H9 (cell line): Measurements from ENCODE around the gene AGO3. TPM values are rescaled to one million over a fixed set of nuclear protein-coding genes. Genes with fewer than 3 reads are reported as not detected.

ENCODE experiments used
- DNase-seq: peaks from one replicate; pipeline ENCODE4 v3.0.0-alpha.2; 2017
- H2AFZ ChIP-seq: one replicate; pipeline ENCODE4 v1.6.1; 2013; ENCODE audit warnings: mild to moderate bottlenecking, low read length, control low read depth, moderate library complexity
- H2AK5ac ChIP-seq: 2 replicates; pipeline ENCODE4 v1.6.1; 2013; ENCODE audit warnings: low read length, control low read depth, mixed read lengths; ENCODE audit not compliant: insufficient read length
- H2BK120ac ChIP-seq: one replicate; pipeline ENCODE4 v1.6.1; 2013; ENCODE audit warnings: low read depth, mild to moderate bottlenecking, low read length, control low read depth, inconsistent platforms; ENCODE audit not compliant: poor library complexity, severe bottlenecking
- H2BK12ac ChIP-seq: 2 replicates; pipeline ENCODE4 v1.6.1; 2013; ENCODE audit warnings: low read length, control low read depth, mixed read lengths, low read depth; ENCODE audit not compliant: insufficient read length
- H2BK15ac ChIP-seq: 2 replicates; pipeline ENCODE4 v1.6.1; 2013; ENCODE audit warnings: low read depth, low read length, control low read depth
- H2BK20ac ChIP-seq: one replicate; pipeline ENCODE4 v1.6.1; 2013; ENCODE audit warnings: low read depth, mild to moderate bottlenecking, low read length, control low read depth, inconsistent platforms; ENCODE audit not compliant: poor library complexity, severe bottlenecking
- H2BK5ac ChIP-seq: 2 replicates; pipeline ENCODE4 v1.6.1; 2013; ENCODE audit warnings: low read length, control low read depth, mixed read lengths; ENCODE audit not compliant: insufficient read length
- H3K14ac ChIP-seq: 2 replicates; pipeline ENCODE4 v1.6.1; 2013; ENCODE audit warnings: low read length, control low read depth; ENCODE audit not compliant: insufficient read depth
- H3K18ac ChIP-seq: 2 replicates; pipeline ENCODE4 v1.6.1; 2013; ENCODE audit warnings: low read depth, mild to moderate bottlenecking, mixed read lengths, low read length, control low read depth; ENCODE audit not compliant: insufficient read length
- H3K23ac ChIP-seq: 2 replicates; pipeline ENCODE4 v1.6.1; 2013; ENCODE audit warnings: low read length, control low read depth, mixed read lengths, low read depth; ENCODE audit not compliant: insufficient read length
- H3K23me2 ChIP-seq: 2 replicates; pipeline ENCODE4 v1.6.1; 2013; ENCODE audit warnings: low read depth, mild to moderate bottlenecking, mixed read lengths, low read length, control low read depth; ENCODE audit not compliant: insufficient read length, poor library complexity, severe bottlenecking
- H3K27ac ChIP-seq: 2 replicates; pipeline ENCODE4 v1.5.1; 2013; ENCODE audit warnings: low read length, control low read depth, mixed read lengths, low read depth; ENCODE audit not compliant: insufficient read length
- H3K27me3 ChIP-seq: 2 replicates; pipeline ENCODE4 v1.6.1; 2013; ENCODE audit warnings: low read length, control low read depth, inconsistent platforms; ENCODE audit not compliant: insufficient read depth
- H3K4ac ChIP-seq: 2 replicates; pipeline ENCODE4 v1.6.1; 2013; ENCODE audit warnings: low read depth, mild to moderate bottlenecking, control low read depth, inconsistent platforms, low read length, moderate library complexity
- H3K4me1 ChIP-seq: 2 replicates; pipeline ENCODE4 v1.6.1; 2013; ENCODE audit warnings: low read length, control low read depth, inconsistent platforms; ENCODE audit not compliant: insufficient read depth
- H3K4me2 ChIP-seq: 2 replicates; pipeline ENCODE4 v1.6.1; 2013; ENCODE audit warnings: low read length, control low read depth, mixed read lengths; ENCODE audit not compliant: insufficient read length, insufficient read depth
- H3K56ac ChIP-seq: 2 replicates; pipeline ENCODE4 v1.6.1; 2013; ENCODE audit warnings: low read depth, mild to moderate bottlenecking, mixed read lengths, low read length, control low read depth; ENCODE audit not compliant: insufficient read length
- H3K79me1 ChIP-seq: 2 replicates; pipeline ENCODE4 v1.6.1; 2013; ENCODE audit warnings: low read depth, mild to moderate bottlenecking, moderate library complexity, low read length, control low read depth, inconsistent platforms; ENCODE audit not compliant: insufficient read depth, poor library complexity, severe bottlenecking
- H3K79me2 ChIP-seq: 2 replicates; pipeline ENCODE4 v1.6.1; 2013; ENCODE audit warnings: low read length, control low read depth, inconsistent platforms; ENCODE audit not compliant: insufficient read depth
- H3K9ac ChIP-seq: 2 replicates; pipeline ENCODE4 v1.6.1; 2013; ENCODE audit warnings: low read length, control low read depth, mixed read lengths; ENCODE audit not compliant: insufficient read length; ENCODE audit errors: extremely low read depth
- H3K9me3 ChIP-seq: one replicate; pipeline ENCODE4 v1.6.1; 2013; ENCODE audit warnings: low read depth, low read length, inconsistent platforms; ENCODE audit not compliant: control insufficient read depth
- H3T11ph ChIP-seq: one replicate; pipeline ENCODE4 v1.6.1; 2013; ENCODE audit warnings: mild to moderate bottlenecking, low read length, control low read depth, inconsistent platforms
- H4K20me1 ChIP-seq: one replicate; pipeline ENCODE4 v1.6.1; 2013; ENCODE audit not compliant: control insufficient read depth, insufficient read length, insufficient read depth
- H4K5ac ChIP-seq: 2 replicates; pipeline ENCODE4 v1.6.1; 2013; ENCODE audit warnings: low read depth, mild to moderate bottlenecking, mixed read lengths, low read length, control low read depth; ENCODE audit not compliant: insufficient read length
- H4K8ac ChIP-seq: replicated peaks from 2 replicates; pipeline ENCODE4 v1.6.1; 2013; ENCODE audit warnings: low read length, control low read depth, mixed read lengths, low read depth; ENCODE audit not compliant: insufficient read length
- H4K91ac ChIP-seq: 2 replicates; pipeline ENCODE4 v1.6.1; 2013; ENCODE audit warnings: low read depth, mild to moderate bottlenecking, moderate library complexity, mixed read lengths, low read length, control low read depth; ENCODE audit not compliant: insufficient read length
- H3K27ac Mint-ChIP-seq, 3 experiments: 2 replicates in 2 of 3; 3 replicates in 1 of 3; pipeline ENCODE4 v1.8.0; 2020 to 2021; ENCODE audit warnings: mixed read lengths in 3 of 3, mild to moderate bottlenecking in 1 of 3, moderate library complexity in 1 of 3
- H3K27me3 Mint-ChIP-seq: 2 replicates; pipeline ENCODE4 v1.8.0; 2021; ENCODE audit warnings: low read depth, mild to moderate bottlenecking, moderate library complexity, mixed read lengths
- H3K36me3 Mint-ChIP-seq, 3 experiments: 2 replicates in 2 of 3; 3 replicates in 1 of 3; pipeline ENCODE4 v1.8.0; 2020 to 2021; ENCODE audit warnings: low read depth in 3 of 3, mixed read lengths in 3 of 3; ENCODE audit not compliant: insufficient read depth in 1 of 3
- H3K4me1 Mint-ChIP-seq, 2 experiments: 2 replicates each; pipeline ENCODE4 v1.8.0; 2020; ENCODE audit warnings: mixed read lengths in 2 of 2
- H3K4me3 Mint-ChIP-seq, 2 experiments: 2 replicates in 1 of 2; 3 replicates in 1 of 2; pipeline ENCODE4 v1.8.0; 2020 to 2021; ENCODE audit warnings: mild to moderate bottlenecking in 2 of 2, mixed read lengths in 2 of 2, moderate library complexity in 1 of 2
- H3K9me3 Mint-ChIP-seq, 2 experiments: 2 replicates in 1 of 2; 3 replicates in 1 of 2; pipeline ENCODE4 v1.8.0; 2020; ENCODE audit warnings: mild to moderate bottlenecking in 2 of 2, mixed read lengths in 2 of 2, moderate library complexity in 1 of 2
- WGBS: extraction: QIAGEN DNeasy Blood & Tissue Kit; methylation state at CpG from one replicate; pipeline ENCODE4 v1.1.7; 2013; ENCODE audit warnings: missing lambda C conversion rate, low lambda C conversion rate, mixed read lengths; ENCODE audit not compliant: insufficient read length; ENCODE audit errors: extremely low coverage; 5-methylcytosine and 5-hydroxymethylcytosine counted together
- total RNA-seq: library from RNA; stranded (reverse); gene quantifications from 2 replicates; pipeline ENCODE4 v1.2.1, GENCODE V29; 2021
- TF ChIP-seq, protein P1 (sequence below): fragments of 200-600 bp; sonication (generic); conservative IDR thresholded peaks from 3 replicates; pipeline ENCODE4 v1.8.0; 2021; ENCODE audit warnings: antibody characterized with exemption, mild to moderate bottlenecking

The AGO3 gene
- total RNA-seq, 1 experiment from 2014 or later: 27.0 TPM

DNA sequence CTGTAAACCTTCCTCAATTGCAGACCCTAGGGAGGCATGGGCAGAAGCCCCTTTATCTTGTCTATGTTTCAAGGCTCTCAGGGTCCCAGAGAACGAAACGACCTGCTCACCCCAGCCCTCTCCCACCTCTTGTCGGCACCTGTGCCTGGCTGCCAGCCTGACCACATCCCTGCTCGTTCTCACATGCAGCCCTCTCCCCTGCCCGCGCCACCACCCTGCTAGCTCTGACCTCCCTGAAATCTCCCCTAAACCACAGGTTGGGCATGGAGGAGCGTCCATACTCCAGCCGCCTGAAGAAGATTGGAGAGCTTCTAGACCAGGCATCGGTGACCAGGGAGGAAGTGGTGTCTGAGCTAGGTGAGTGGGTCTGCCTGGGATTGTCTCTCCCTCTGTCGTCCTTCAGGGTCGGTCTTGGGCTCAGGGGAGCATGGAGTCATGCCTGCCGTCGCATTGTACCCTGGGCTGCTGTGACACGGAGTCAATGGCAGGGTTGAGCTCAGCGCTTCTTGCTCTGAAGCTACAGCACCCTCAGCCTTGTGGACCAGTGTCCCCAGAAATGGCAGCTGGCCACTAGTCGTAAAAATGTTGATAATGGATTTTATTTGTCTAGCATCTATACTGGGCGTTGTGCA, 161.4 kb downstream of the AGO3 start:
- H3K9ac ChIP-seq: no peak overlapping the region
- peaks cover 18 to 21% of the 10 kb centered on the region in 2 experiments for H3K4me1 Mint-ChIP-seq
- H4K91ac ChIP-seq: no peak overlapping the region
- H2BK20ac ChIP-seq: no peak overlapping the region
- no peak overlapping the region for H3K23ac ChIP-seq
- no peak for DNase-seq
- no peak overlapping the region for H2BK12ac ChIP-seq
- H2BK120ac ChIP-seq: no peak overlapping the region
- H3K79me1 ChIP-seq: no peaks in the 10 kb centered on the region
- H2AFZ ChIP-seq: no peak overlapping the region
- H3K18ac ChIP-seq: no peak overlapping the region
- no peak overlapping the region for H2AK5ac ChIP-seq
- H3K27me3 Mint-ChIP-seq: no peaks in the 10 kb centered on the region
- H4K5ac ChIP-seq: no peak overlapping the region
- H3K14ac ChIP-seq: no peak overlapping the region
- WGBS: no CpG with 5 or more reads among the region's 17 CpGs
- no peak overlapping the region for H3T11ph ChIP-seq
- TF ChIP-seq, protein P1, sequence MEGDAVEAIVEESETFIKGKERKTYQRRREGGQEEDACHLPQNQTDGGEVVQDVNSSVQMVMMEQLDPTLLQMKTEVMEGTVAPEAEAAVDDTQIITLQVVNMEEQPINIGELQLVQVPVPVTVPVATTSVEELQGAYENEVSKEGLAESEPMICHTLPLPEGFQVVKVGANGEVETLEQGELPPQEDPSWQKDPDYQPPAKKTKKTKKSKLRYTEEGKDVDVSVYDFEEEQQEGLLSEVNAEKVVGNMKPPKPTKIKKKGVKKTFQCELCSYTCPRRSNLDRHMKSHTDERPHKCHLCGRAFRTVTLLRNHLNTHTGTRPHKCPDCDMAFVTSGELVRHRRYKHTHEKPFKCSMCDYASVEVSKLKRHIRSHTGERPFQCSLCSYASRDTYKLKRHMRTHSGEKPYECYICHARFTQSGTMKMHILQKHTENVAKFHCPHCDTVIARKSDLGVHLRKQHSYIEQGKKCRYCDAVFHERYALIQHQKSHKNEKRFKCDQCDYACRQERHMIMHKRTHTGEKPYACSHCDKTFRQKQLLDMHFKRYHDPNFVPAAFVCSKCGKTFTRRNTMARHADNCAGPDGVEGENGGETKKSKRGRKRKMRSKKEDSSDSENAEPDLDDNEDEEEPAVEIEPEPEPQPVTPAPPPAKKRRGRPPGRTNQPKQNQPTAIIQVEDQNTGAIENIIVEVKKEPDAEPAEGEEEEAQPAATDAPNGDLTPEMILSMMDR: no peak
- no peak overlapping the region for H2BK5ac ChIP-seq
- no peak overlapping the region for H3K4me2 ChIP-seq
- H3K4ac ChIP-seq: no peak overlapping the region
- no peak overlapping the region for H3K27ac Mint-ChIP-seq
- H3K27me3 ChIP-seq: no peaks in the 10 kb centered on the region
- peaks cover 2% of the 10 kb centered on the region; the same call in 1 of the 2 replicates for H3K79me2 ChIP-seq
- no peak overlapping the region for H3K4me3 Mint-ChIP-seq
- H3K36me3 Mint-ChIP-seq: peaks cover 21 to 46% (median 40%) of the 10 kb centered on the region in 3 experiments; a peak in 6 of 7 replicates
- H3K4me1 ChIP-seq: no peaks in the 10 kb centered on the region
- H4K20me1 ChIP-seq: no peaks in the 10 kb centered on the region
- no peak overlapping the region for H4K8ac ChIP-seq
- peaks cover 6% of the 10 kb centered on the region for H3K23me2 ChIP-seq
- no peak overlapping the region for H3K27ac ChIP-seq
- no peaks in the 10 kb centered on the region; a peak in 1 of 5 replicates for H3K9me3 Mint-ChIP-seq
- no peak overlapping the region for H2BK15ac ChIP-seq
- no peak overlapping the region for H3K56ac ChIP-seq
- H3K9me3 ChIP-seq: no peaks in the 10 kb centered on the region
